Thyroid gland (tissue), 4 donors: ENCODE measurements around the gene KHDC1. TPM values are rescaled to one million over a fixed set of nuclear protein-coding genes. Genes with fewer than 3 reads are reported as not detected.
"Not testable (repeated sequence)": the region's sequence is repeated elsewhere in the genome, so short reads cannot be mapped to it uniquely, and the experiment has no call there.

Experiments used
- DNase-seq, 2 donors: peaks; one replicate each; pipeline ENCODE4 v3.0.0-alpha.2; 2019
- H3K27ac ChIP-seq, 3 donors: fragments of 200-600 bp; sonication (generic); 1 replicate in 2 of 3; 2 replicates in 1 of 3; pipeline ENCODE4 v1.5.1; 2016 to 2019; ENCODE audit warnings: mild to moderate bottlenecking in 1 of 3, moderate library complexity in 1 of 3
- H3K27me3 ChIP-seq: fragments of 200-600 bp; sonication (generic); one replicate; pipeline ENCODE4 v1.5.1; 2019
- H3K36me3 ChIP-seq, 2 donors: fragments of 200-600 bp; sonication (generic); one replicate each; pipeline ENCODE4 v1.5.1; 2016 to 2019
- H3K4me1 ChIP-seq, 2 donors: fragments of 200-600 bp; sonication (generic); one replicate each; pipeline ENCODE4 v1.5.1; 2017 to 2019
- H3K4me3 ChIP-seq, 3 donors: fragments of 200-600 bp; sonication (generic); replicated peaks in 1 of 3; 1 replicate in 2 of 3; 2 replicates in 1 of 3; pipeline ENCODE4 v1.5.1; 2016; ENCODE audit warnings: mild to moderate bottlenecking in 1 of 3
- H3K9me3 ChIP-seq: fragments of 200-600 bp; sonication (generic); one replicate; pipeline ENCODE4 v1.5.1; 2017
- POLR2A ChIP-seq, 2 donors: fragments of 450-650 bp; IDR thresholded peaks; one replicate each; pipeline ENCODE4 v1.6.1; 2017; ENCODE audit warnings: antibody characterized with exemption in 2 of 2, mild to moderate bottlenecking in 2 of 2, moderate library complexity in 1 of 2
- WGBS, 2 donors: methylation state at CpG; one replicate each; pipeline ENCODE4 v1.1.5; 2017; 5-methylcytosine and 5-hydroxymethylcytosine counted together
- intact Hi-C: fragments of 100-400 bp; cut with DNase I; formaldehyde crosslinking; loops from one replicate; pipeline ENCODE4 v1.15.1; 2023
- total RNA-seq, 4 donors: library from RNA; depleted of rRNA; stranded (reverse); fragments of >200 nt; gene quantifications; one replicate each; pipeline ENCODE4 v1.2.3, GENCODE V29; 2016
- TF ChIP-seq, protein P1 (sequence below), 6 experiments: fragments of 200-600 bp in 3 of 6; fragments of 450-650 bp in 3 of 6; sonication (generic) in 3 of 6; IDR thresholded peaks; one replicate each; pipeline ENCODE4 v1.5.1; 2016 to 2019; ENCODE audit warnings: antibody characterized with exemption in 6 of 6, mild to moderate bottlenecking in 2 of 6, inconsistent platforms in 1 of 6, moderate library complexity in 1 of 6

The KHDC1 gene
- total RNA-seq, 4 donors from 2014 or later, result 2.1 to 8.4 (median 4.1) TPM

- intact Hi-C loops, result no loop called here
- H3K9me3 ChIP-seq, result no peaks in the 10 kb centered on the region
- no peak overlapping the region for H3K27ac ChIP-seq
- DNase-seq, result peak in 1 of 2 donors; percentile 30
- TF ChIP-seq POLR2A (IDR thresholded peaks at IDR 0.05), result no peak
- TF ChIP-seq, protein P1, sequence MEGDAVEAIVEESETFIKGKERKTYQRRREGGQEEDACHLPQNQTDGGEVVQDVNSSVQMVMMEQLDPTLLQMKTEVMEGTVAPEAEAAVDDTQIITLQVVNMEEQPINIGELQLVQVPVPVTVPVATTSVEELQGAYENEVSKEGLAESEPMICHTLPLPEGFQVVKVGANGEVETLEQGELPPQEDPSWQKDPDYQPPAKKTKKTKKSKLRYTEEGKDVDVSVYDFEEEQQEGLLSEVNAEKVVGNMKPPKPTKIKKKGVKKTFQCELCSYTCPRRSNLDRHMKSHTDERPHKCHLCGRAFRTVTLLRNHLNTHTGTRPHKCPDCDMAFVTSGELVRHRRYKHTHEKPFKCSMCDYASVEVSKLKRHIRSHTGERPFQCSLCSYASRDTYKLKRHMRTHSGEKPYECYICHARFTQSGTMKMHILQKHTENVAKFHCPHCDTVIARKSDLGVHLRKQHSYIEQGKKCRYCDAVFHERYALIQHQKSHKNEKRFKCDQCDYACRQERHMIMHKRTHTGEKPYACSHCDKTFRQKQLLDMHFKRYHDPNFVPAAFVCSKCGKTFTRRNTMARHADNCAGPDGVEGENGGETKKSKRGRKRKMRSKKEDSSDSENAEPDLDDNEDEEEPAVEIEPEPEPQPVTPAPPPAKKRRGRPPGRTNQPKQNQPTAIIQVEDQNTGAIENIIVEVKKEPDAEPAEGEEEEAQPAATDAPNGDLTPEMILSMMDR (IDR thresholded peaks at IDR 0.05), result no peak
- H3K27me3 ChIP-seq, result no peaks in the 10 kb centered on the region
- WGBS, 2 donors, result 79 to 82% methylated on average over 23 to 26 of the region's 26 CpGs
- H3K4me1 ChIP-seq, result peaks cover 0 to 9% of the 10 kb centered on the region in 2 donors
- no peaks in the 10 kb centered on the region for H3K36me3 ChIP-seq
- peak overlapping the region; percentile 43 to 63 (median 45) for H3K4me3 ChIP-seq
Observed at GRCh38 chr6:73308712-73309534, 45.9 kb upstream of the KHDC1 start.

- H3K9me3 ChIP-seq, H3K27ac ChIP-seq, intact Hi-C loops, H3K4me1 ChIP-seq, DNase-seq, H3K4me3 ChIP-seq, H3K27me3 ChIP-seq, H3K36me3 ChIP-seq: not testable (repeated sequence)
- 80 to 81% methylated on average over 7 of the region's 7 CpGs for WGBS, 2 donors
Observed at GRCh38 chr6:73303773-73304172, 40.8 kb upstream of the KHDC1 start.

DNA sequence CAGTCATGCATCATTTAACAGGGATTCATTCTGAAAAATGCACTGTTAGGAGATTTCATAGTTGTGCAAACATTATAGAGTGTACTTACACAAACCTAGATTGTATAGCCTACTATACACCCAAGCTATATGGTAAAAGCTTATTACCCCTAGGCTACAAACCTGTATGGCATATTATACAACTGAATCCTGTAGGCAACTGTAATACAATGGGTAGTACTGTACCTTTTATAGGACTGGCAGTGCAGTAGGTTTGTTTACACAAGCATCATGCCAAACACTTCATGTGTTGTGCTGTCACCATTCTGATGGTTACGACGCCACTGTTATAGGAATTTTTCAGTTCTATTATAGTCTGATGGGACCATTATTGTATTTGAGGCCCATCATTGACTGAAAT is 39.3 kb upstream of the KHDC1 start:
- Histone ChIP-seq H3K4me1 (no peaks in the 10 kb centered on the region), H3K27ac (no peak overlapping the region), H3K4me3 (no peak overlapping the region), H3K9me3 (no peaks in the 10 kb centered on the region), H3K36me3 (no peaks in the 10 kb centered on the region), H3K27me3 (no peaks in the 10 kb centered on the region)
- DNase-seq, result no peak
- WGBS, 2 donors, result 92 to 95% methylated on average over 2 of the region's 2 CpGs
- intact Hi-C loops, result no loop called here
- TF ChIP-seq, protein P1 (IDR thresholded peaks at IDR 0.05), result no peak
- TF ChIP-seq POLR2A (IDR thresholded peaks at IDR 0.05), result no peak

- H3K36me3 ChIP-seq, result no peaks in the 10 kb centered on the region
- no peak for DNase-seq
- H3K27me3 ChIP-seq, result no peaks in the 10 kb centered on the region
- H3K4me3 ChIP-seq, result no peak overlapping the region
- no peak for TF ChIP-seq POLR2A (IDR thresholded peaks at IDR 0.05)
- TF ChIP-seq, protein P1 (IDR thresholded peaks at IDR 0.05), result no peak
- no peaks in the 10 kb centered on the region for H3K9me3 ChIP-seq
- no peaks in the 10 kb centered on the region for H3K4me1 ChIP-seq
- no peak overlapping the region for H3K27ac ChIP-seq
- intact Hi-C loops, result no loop called here
- 36 to 61% methylated on average over 22 to 41 of the region's 50 CpGs for WGBS, 2 donors
Observed at GRCh38 chr6:73299151-73299971, 36.4 kb upstream of the KHDC1 start.

- no peak for DNase-seq
- H3K9me3 ChIP-seq, result no peaks in the 10 kb centered on the region
- intact Hi-C loops, result no loop called here
- WGBS, 2 donors, result 85 to 91% methylated on average over 3 of the region's 3 CpGs
- no peak overlapping the region for H3K4me3 ChIP-seq
- H3K27ac ChIP-seq, result no peak overlapping the region
- no peaks in the 10 kb centered on the region for H3K4me1 ChIP-seq
- no peak for TF ChIP-seq POLR2A (IDR thresholded peaks at IDR 0.05)
- TF ChIP-seq, protein P1 (IDR thresholded peaks at IDR 0.05), result no peak
- H3K36me3 ChIP-seq, result no peaks in the 10 kb centered on the region
- no peaks in the 10 kb centered on the region for H3K27me3 ChIP-seq
Observed at GRCh38 chr6:73293331-73293730, 30.3 kb upstream of the KHDC1 start.
